NOMO-1 treated with DMSO at 0.1 percent for 48 hours (cell line): ENCODE data around the gene RNF180.
"Not testable (repeated sequence)": the region's sequence is repeated elsewhere in the genome, so short reads cannot be mapped to it uniquely, and the experiment has no call there.

Experiments used
- DNase-seq: peaks from one replicate; lab custom pipeline; 2025; ENCODE audit not compliant: unreplicated experiment; lab: John Stamatoyannopoulos, UW

RNF180 gene

GRCh38 chr5:64347309-64347708 lies 181.7 kb downstream of the RNF180 start:
- no peak for DNase-seq

GRCh38 chr5:64364426-64364825 lies 198.8 kb downstream of the RNF180 start:
- no peak for DNase-seq

GRCh38 chr5:64384765-64385164 lies 219.1 kb downstream of the RNF180 start:
- DNase-seq: peak; percentile 19

- DNase-seq: no peak
These were observed 231.9 kb downstream of the RNF180 start for GRCh38 chr5:64397552-64397951.

- DNase-seq: not testable (repeated sequence)
These were observed 233.1 kb downstream of the RNF180 start for GRCh38 chr5:64398735-64399134.

- DNase-seq: not testable (repeated sequence)
These were observed 241.6 kb downstream of the RNF180 start for GRCh38 chr5:64407103-64407825.

- no peak for DNase-seq
These were observed 251.7 kb downstream of the RNF180 start for GRCh38 chr5:64417390-64417789.

- DNase-seq: no peak
These were observed 252.4 kb downstream of the RNF180 start for GRCh38 chr5:64418013-64418412.
